ENCODE results near the gene GFRA4. TPM values are rescaled to one million over a fixed set of nuclear protein-coding genes. Genes with fewer than 3 reads are reported as not detected.

The GFRA4 gene
- total RNA-seq, 1 experiment from 2014 or later, result not detected

DNA sequence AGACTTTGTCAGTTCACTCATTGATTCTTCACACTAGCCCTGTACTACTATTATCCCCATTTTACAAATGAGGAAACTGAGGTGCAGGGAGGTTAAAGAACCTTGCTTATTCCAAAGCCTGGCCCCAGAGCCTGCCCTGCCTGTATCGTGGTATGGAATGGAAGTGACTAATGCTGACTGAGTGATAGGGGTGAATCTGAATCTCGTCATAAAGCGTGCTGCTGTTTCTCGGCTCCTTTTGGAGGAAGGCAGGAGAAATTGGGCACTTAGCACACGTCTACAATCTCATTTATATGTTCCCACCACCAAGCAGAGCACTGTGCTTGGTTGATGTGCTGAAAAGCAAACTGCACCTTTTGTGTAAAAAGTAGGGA, 17.1 kb downstream of the GFRA4 start:
- Histone ChIP-seq H3K4me1 (replicated peaks; ENCODE audit: insufficient read depth) (no peaks in the 10 kb centered on the region), H3K27ac (no peak overlapping the region), H3F3A (ENCODE audit: insufficient read depth, low read depth) (no peaks in the 10 kb centered on the region), H3K9me3 (ENCODE audit: insufficient read depth, low read depth) (no peaks in the 10 kb centered on the region), H3K9me2 (ENCODE audit: insufficient read depth) (no peaks in the 10 kb centered on the region), H3K36me3 (ENCODE audit: low read depth) (no peaks in the 10 kb centered on the region), H3K4me2 (no peak overlapping the region), H3K4me3 (no peak overlapping the region), H3K79me2 (ENCODE audit: low read depth) (no peaks in the 10 kb centered on the region), H3K27me3 (ENCODE audit: insufficient read depth, low read depth) (no peaks in the 10 kb centered on the region), H2AFZ (no peak overlapping the region), H4K20me1 (ENCODE audit: insufficient read depth) (no peaks in the 10 kb centered on the region)
- TF ChIP-seq EZH2 (IDR thresholded peaks at IDR 0.05; ENCODE audit: low read depth), result no peak
- TF ChIP-seq, protein P1, sequence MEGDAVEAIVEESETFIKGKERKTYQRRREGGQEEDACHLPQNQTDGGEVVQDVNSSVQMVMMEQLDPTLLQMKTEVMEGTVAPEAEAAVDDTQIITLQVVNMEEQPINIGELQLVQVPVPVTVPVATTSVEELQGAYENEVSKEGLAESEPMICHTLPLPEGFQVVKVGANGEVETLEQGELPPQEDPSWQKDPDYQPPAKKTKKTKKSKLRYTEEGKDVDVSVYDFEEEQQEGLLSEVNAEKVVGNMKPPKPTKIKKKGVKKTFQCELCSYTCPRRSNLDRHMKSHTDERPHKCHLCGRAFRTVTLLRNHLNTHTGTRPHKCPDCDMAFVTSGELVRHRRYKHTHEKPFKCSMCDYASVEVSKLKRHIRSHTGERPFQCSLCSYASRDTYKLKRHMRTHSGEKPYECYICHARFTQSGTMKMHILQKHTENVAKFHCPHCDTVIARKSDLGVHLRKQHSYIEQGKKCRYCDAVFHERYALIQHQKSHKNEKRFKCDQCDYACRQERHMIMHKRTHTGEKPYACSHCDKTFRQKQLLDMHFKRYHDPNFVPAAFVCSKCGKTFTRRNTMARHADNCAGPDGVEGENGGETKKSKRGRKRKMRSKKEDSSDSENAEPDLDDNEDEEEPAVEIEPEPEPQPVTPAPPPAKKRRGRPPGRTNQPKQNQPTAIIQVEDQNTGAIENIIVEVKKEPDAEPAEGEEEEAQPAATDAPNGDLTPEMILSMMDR (conservative IDR thresholded peaks at IDR 0.05), result no peak
- POLR2A ChIA-PET (ENCODE audit: unreplicated experiment), result no interaction called here
- DNase-seq, result no peak
- intact Hi-C loops (cut with micrococcal nuclease; ENCODE audit: unreplicated experiment), result no loop called here
- no TSS peak for BruUV-seq (replicated peaks)
- CTCF ChIA-PET, result no interaction called here

DNA sequence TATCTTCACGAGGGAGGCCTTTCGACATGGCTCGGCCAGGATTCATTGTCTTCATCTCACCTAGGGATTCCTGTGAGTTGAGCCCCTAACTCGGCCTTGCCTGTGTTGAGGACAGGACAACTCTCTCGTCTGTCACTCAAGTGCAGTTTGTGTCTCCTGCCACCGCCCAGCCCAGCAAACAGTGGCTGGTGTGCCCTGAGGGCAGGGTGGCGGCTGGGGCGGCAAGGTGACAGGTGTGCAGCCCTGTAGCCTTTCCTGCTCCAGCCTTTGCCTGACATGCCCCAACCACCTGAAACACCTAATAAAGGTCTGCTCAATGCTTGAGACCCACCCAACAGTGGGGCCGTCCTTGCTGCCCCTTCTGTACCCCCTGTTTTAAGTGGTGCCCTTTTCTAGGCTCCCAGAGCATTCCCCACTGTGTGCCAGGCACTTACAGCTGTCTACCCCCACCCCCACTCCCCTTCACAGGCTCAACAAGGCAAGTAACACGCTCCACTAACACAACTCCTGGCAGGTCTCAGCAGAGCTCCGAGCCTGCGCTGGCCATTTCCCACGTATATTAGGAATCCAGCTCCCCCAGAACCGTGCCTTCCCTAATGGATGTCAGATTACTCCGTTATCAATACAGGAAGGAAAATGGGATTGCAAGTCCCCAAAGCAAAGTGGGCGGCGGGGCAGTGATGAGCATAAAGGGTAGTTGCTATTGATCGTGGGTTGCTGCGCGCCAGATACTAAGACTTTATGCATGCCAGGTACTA, 17.7 kb downstream of the GFRA4 start:
- Histone ChIP-seq H4K20me1 (ENCODE audit: insufficient read depth) (no peaks in the 10 kb centered on the region), H3K36me3 (ENCODE audit: low read depth) (no peaks in the 10 kb centered on the region), H3K4me2 (no peak overlapping the region), H3F3A (ENCODE audit: insufficient read depth, low read depth) (no peaks in the 10 kb centered on the region), H3K27ac (no peak overlapping the region), H3K4me1 (replicated peaks; ENCODE audit: insufficient read depth) (no peaks in the 10 kb centered on the region), H3K4me3 (no peak overlapping the region), H3K9me2 (ENCODE audit: insufficient read depth) (no peaks in the 10 kb centered on the region), H3K79me2 (ENCODE audit: low read depth) (no peaks in the 10 kb centered on the region), H3K9me3 (ENCODE audit: insufficient read depth, low read depth) (no peaks in the 10 kb centered on the region), H2AFZ (no peak overlapping the region), H3K27me3 (ENCODE audit: insufficient read depth, low read depth) (no peaks in the 10 kb centered on the region)
- DNase-seq, result peak in 1 of 2 experiments; percentile 39
- TF ChIP-seq, protein P1 (conservative IDR thresholded peaks at IDR 0.05), result no peak
- TF ChIP-seq EZH2 (IDR thresholded peaks at IDR 0.05; ENCODE audit: low read depth), result no peak
- CTCF ChIA-PET, result no interaction called here
- intact Hi-C loops (cut with micrococcal nuclease; ENCODE audit: unreplicated experiment), result no loop called here
- no TSS peak for BruUV-seq (replicated peaks)
- POLR2A ChIA-PET (ENCODE audit: unreplicated experiment), result no interaction called here

DNA sequence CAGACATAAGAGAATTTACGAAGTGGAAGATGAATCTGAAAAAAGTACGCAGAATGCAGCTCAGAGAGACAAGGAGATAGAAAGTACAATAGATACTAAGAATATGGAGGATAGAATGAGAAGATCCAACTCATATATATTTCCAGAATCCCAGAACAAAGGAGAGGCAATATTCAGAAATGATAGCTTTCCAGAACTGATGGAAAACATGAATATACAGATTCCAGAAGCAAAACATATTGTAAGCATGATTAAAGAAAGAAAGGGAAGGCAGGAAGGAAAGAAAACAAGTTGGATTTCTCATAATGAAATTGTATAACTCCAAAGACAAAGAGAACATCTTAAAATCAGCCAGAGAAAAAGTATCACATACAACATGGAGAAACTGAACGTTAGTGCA, 22.9 kb downstream of the GFRA4 start:
- Histone ChIP-seq H3K4me3 (no peak overlapping the region), H3F3A (ENCODE audit: insufficient read depth, low read depth) (no peaks in the 10 kb centered on the region), H3K9me3 (ENCODE audit: insufficient read depth, low read depth) (no peaks in the 10 kb centered on the region), H3K79me2 (ENCODE audit: low read depth) (no peaks in the 10 kb centered on the region), H3K27ac (no peak overlapping the region), H4K20me1 (ENCODE audit: insufficient read depth) (no peaks in the 10 kb centered on the region), H3K4me2 (no peak overlapping the region), H3K9me2 (ENCODE audit: insufficient read depth) (no peaks in the 10 kb centered on the region), H3K36me3 (ENCODE audit: low read depth) (no peaks in the 10 kb centered on the region), H3K27me3 (ENCODE audit: insufficient read depth, low read depth) (no peaks in the 10 kb centered on the region), H2AFZ (no peak overlapping the region), H3K4me1 (replicated peaks; ENCODE audit: insufficient read depth) (no peaks in the 10 kb centered on the region)
- ChIA-PET CTCF (no interaction called here), POLR2A (ENCODE audit: unreplicated experiment) (no interaction called here)
- TF ChIP-seq, protein P1 (conservative IDR thresholded peaks at IDR 0.05), result no peak
- no peak for TF ChIP-seq EZH2 (IDR thresholded peaks at IDR 0.05; ENCODE audit: low read depth)
- no peak for DNase-seq
- intact Hi-C loops (cut with micrococcal nuclease; ENCODE audit: unreplicated experiment), result no loop called here
- no TSS peak for BruUV-seq (replicated peaks)

Measured in PC-9 (cell line).